NCI-H2227 (cell line): ENCODE results near the gene MKLN1.
"Not testable (repeated sequence)": the region's sequence is repeated elsewhere in the genome, so short reads cannot be mapped to it uniquely, and the experiment has no call there.

ENCODE experiments used
- DNase-seq: peaks from one replicate; lab custom pipeline; 2025; ENCODE audit not compliant: unreplicated experiment; lab: John Stamatoyannopoulos, UW

MKLN1 gene

DNA sequence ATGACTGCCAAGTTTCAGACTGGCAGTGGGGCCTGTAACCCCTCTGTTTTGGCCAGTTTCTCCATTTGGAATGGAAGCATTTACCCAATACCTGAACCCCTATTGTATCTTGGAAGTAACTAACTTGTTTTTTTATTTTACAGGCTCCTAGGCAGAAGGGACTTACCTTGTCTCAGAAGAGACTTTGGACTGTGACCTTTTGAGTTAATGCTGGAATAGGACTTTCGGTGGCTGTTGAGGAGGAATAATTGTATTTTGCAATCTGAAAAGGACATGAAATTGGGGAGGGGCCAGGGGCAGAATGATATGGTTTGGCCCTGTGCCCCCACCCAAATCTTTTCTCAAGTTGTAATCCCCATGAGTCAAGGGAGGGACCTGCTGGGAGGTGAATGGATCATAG, 20.0 kb upstream of the MKLN1 start:
- no peak for DNase-seq

- no peak for DNase-seq
These were observed 14.8 kb upstream of the MKLN1 start for GRCh38 chr7:131312838-131313237.

DNA sequence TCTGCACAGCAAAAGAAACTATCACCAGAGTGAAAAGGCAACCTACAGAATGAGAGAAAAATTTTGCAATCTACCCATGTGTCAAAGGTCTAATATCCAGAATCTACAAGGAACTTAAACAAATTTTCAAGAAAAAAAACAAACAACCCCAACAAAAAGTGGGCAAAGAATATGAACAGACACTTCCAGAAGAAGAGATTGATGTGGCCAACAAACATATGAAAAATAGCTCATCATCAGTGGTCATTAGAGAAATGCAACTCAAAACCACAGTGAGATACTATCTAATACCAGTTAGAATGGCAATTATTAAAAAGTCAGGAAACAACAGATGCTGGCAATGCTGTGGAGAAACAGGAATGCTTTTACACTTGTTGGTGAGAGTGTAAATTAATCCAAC, 7.1 kb upstream of the MKLN1 start:
- no peak for DNase-seq

DNA sequence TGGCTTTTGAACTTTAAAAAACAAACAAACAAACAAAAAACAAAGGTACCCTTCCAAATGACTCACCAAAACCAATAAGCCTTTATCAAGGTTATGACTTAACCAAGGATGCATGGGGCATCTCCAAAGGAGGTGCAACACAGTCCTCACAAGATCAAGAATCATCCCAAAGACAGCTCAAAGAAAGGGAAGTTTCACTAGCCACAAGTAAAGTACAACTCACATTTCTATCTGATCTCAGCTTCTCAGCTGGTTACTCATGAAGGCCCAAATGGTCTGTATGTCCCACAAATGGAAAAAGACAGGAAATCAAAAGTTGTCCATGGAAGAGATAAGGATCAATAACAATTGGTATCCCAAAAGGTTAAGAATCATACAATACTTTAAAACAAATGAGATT, 6.0 kb upstream of the MKLN1 start:
- DNase-seq: no peak

- no peak for DNase-seq
These were observed 5.6 kb upstream of the MKLN1 start for GRCh38 chr7:131322061-131322460.

GRCh38 chr7:131322861-131323260, 4.8 kb upstream of the MKLN1 start:
- DNase-seq: no peak

DNA sequence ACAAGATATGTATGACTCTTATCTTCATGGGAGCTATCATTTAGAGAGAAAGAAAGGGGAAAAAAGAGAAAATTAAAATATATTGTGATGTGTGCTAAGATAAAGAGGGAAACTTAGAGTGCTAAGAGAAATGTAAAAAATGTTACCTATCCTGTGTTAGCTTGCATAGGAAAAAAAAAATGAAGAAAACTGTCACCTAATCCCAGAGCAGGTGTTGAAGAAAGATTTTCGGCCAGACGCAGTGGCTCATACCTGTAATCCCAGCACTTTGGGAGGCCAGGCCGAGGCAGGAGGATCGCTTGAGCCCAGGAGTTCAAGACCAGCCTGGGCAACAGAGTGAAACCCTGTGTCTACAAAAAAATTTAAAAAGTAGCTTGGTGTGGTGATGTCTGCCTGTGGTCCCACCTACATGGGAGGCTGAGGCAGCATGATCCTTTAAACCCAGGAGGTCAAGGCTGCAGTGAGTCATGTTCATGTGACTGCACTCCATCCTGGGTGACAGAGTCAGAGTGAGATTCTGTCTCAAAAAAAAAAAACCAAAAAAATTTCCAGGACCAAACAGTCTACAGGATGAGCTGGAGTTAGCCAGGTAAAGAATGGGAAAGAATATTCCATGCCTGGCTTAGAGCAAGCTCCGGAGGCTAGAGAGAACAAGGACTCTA, 2.4 kb upstream of the MKLN1 start:
- no peak for DNase-seq

- no peak for DNase-seq
These were observed 1.1 kb upstream of the MKLN1 start for GRCh38 chr7:131326576-131326975.

DNA sequence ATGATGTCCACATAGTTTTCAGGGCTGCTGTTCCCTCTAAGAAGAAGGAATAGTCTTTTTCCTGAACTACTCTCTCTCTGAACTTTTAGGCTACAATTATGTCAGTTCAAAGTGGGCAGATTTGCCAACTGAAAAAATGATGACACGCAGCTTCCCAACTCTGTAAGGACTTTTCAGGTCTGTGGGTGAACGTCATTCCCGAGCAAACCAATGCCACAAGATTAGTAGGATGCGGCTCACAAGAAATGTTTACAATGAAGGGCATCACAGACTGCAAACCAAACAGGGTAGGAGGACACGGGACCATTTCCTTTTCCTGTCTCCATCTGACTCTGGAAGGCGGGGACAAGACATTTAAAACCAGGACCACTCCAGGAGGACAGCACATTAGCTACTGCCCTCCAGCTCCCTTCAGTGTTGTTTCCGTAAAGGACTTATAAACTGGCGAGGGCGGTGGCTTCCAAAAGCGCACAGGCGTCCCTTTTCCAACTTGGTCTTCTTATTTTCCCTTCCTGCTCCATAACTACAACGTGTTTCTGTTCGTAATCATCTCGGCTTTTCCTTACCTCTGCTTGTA, 539 bp upstream of the MKLN1 start:
- peak; percentile 60 for DNase-seq

- DNase-seq: no peak
These were observed 900 bp downstream of the MKLN1 start for GRCh38 chr7:131328377-131329175.

GRCh38 chr7:131329176-131329570, 1.5 kb downstream of the MKLN1 start:
- no peak for DNase-seq

DNA sequence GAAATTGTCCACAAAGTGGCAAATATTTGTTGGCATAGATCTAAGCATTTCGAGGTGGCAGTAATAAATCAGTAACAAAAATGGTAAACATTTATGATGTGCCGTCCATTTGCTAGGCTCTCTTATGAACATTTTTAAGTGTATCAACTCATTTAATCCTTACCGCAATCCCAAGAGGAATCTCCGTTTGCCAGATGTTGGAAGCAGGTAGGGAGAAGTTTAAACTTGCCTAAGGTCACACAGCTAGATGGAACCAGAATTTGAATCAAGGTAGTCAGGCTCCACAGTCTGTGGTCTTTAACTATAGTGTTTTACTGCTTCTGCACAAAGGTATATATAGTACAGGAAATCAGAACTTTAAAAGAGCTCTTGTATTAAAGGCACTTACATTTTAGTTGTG, 2.6 kb downstream of the MKLN1 start:
- DNase-seq: no peak

- no peak for DNase-seq
These were observed 4.1 kb downstream of the MKLN1 start for GRCh38 chr7:131331806-131332205.

DNA sequence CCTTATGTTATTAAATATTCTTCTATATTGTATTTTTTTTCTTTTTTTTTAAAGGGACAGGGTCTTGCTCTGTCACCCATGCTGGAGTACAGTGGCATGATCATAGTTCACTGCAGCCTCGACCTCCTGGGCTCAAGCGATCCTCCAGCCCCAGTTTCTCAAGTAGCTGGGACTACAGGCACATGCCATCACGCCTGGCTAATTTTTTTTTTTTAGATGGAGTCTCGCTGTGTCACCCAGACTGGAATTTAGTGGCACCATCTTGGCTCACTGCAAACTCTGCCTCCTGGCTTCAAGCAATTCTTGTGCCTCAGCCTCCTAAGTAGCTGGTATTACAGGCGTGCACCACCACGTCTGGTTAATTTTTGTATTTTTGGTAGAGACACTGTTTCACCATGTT, 5.1 kb downstream of the MKLN1 start:
- not testable (repeated sequence) for DNase-seq

DNA sequence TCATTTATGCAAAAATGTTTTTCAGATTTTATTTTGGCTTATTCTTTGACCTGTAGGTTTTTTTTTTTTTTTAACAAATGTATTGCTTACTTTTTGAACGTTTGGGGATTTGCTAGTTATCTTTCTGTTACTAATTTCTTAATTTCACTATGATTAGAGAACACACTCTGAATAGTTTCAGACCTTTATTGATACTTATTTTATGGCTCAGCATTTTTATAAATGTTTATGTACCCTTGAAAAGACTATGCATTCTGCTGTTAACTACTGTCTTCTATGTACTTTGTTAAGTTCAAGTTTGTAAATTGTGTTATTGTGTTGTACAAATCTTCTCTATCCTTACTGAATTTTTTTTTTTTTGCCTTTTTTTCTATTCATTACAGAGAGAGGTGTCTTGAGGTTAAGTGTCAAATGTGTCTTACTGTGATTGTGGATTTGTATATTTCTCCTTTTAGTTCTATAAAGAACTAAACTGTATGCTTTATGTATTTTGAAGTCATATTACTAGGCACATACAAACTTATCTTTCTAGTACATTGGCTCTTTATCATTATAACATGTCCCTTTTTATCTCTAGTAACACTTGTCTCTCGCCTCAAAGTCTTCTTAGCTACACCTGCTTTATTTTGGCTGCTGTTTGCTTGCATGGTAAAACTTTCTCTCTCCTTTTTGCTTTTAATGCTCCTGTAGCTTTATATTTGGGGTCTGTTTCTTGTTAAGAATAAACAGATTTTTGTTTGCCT, 8.1 kb downstream of the MKLN1 start:
- DNase-seq: no peak

DNA sequence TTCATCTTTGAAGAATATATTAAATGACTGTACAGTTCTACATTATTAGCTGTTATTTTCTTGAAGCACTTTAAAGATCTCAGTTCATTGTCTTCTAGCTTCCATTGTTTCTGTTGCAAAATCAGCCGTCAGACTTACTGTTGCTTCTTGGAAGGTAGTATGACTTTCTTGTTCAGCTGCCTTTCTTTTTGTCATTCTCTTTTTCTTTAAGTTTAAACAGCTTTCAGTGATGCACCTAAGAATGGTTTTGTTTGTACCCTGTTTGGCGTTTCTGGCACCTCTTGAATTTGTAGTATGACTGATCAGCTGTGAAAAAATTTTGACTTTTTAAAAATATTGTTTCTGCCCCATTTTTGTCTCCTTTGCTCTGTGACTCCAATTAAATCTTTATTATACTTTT, 9.3 kb downstream of the MKLN1 start:
- DNase-seq: peak; percentile 24

- no peak for DNase-seq
These were observed 10.5 kb downstream of the MKLN1 start for GRCh38 chr7:131338173-131338572.

- no peak for DNase-seq
These were observed 11.2 kb downstream of the MKLN1 start for GRCh38 chr7:131338691-131339390.

DNA sequence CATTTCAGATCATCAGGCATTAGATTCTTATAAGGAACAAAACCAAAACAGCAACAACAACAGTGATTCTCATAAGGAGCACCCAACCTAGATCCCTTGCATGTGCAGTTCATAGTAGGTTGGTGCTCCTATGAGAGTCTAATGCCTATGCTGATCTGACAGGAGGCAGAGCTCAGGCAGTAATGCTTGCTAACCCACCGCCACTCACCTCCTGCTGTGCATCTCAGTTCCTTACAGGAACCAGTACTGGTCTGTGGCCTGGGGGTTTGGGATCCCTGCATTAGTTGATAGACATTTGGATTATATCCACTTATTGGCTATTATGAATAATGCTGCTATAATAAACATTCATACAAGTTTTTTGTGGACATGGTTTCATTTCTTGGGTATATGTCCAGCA, 14.0 kb downstream of the MKLN1 start:
- no peak for DNase-seq

GRCh38 chr7:131342864-131343442, 15.3 kb downstream of the MKLN1 start:
- DNase-seq: no peak
